ENCODE measurements around the gene CPB2.

The CPB2 gene

GRCh38 chr13:46127358-46128023, 22.7 kb upstream of the CPB2 start:
- no peak overlapping the region for H3K4me3 ChIP-seq (ENCODE audit: low read depth, low read length)
- no peak for TF ChIP-seq CTCF (IDR thresholded peaks at IDR 0.05; ENCODE audit: insufficient read depth, low read depth, low read length, missing control alignments)
- no peak for DNase-seq (ENCODE audit: low read depth)

GRCh38 chr13:46126552-46127357, 21.9 kb upstream of the CPB2 start:
- no peak overlapping the region for H3K4me3 ChIP-seq (ENCODE audit: low read depth, low read length)
- peak; percentile 80 for DNase-seq (ENCODE audit: low read depth)
- peak; percentile 84 for TF ChIP-seq CTCF (IDR thresholded peaks at IDR 0.05; ENCODE audit: insufficient read depth, low read depth, low read length, missing control alignments)

- no peak for TF ChIP-seq CTCF (IDR thresholded peaks at IDR 0.05; ENCODE audit: insufficient read depth, low read depth, low read length, missing control alignments)
- H3K4me3 ChIP-seq (ENCODE audit: low read depth, low read length): no peak overlapping the region
- DNase-seq (ENCODE audit: low read depth): no peak
Measured at GRCh38 chr13:46126056-46126455, 21.2 kb upstream of the CPB2 start.

- H3K4me3 ChIP-seq (ENCODE audit: low read depth, low read length): no peak overlapping the region
- TF ChIP-seq CTCF (IDR thresholded peaks at IDR 0.05; ENCODE audit: insufficient read depth, low read depth, low read length, missing control alignments): no peak
- DNase-seq (ENCODE audit: low read depth): peak; percentile 51
Measured at GRCh38 chr13:46124967-46125933, 20.4 kb upstream of the CPB2 start.

GRCh38 chr13:46124531-46124966, 19.7 kb upstream of the CPB2 start:
- no peak overlapping the region for H3K4me3 ChIP-seq (ENCODE audit: low read depth, low read length)
- TF ChIP-seq CTCF (IDR thresholded peaks at IDR 0.05; ENCODE audit: insufficient read depth, low read depth, low read length, missing control alignments): no peak
- peak; percentile 78 for DNase-seq (ENCODE audit: low read depth)

GRCh38 chr13:46122304-46122703, 17.5 kb upstream of the CPB2 start:
- DNase-seq (ENCODE audit: low read depth): no peak
- no peak for TF ChIP-seq CTCF (IDR thresholded peaks at IDR 0.05; ENCODE audit: insufficient read depth, low read depth, low read length, missing control alignments)
- no peak overlapping the region for H3K4me3 ChIP-seq (ENCODE audit: low read depth, low read length)
